Measurements from ENCODE around the gene TTBK2.

- TF ChIP-seq ZFX (IDR thresholded peaks at IDR 0.05; ENCODE audit: borderline replicate concordance), result no peak
- TF ChIP-seq, protein P1, sequence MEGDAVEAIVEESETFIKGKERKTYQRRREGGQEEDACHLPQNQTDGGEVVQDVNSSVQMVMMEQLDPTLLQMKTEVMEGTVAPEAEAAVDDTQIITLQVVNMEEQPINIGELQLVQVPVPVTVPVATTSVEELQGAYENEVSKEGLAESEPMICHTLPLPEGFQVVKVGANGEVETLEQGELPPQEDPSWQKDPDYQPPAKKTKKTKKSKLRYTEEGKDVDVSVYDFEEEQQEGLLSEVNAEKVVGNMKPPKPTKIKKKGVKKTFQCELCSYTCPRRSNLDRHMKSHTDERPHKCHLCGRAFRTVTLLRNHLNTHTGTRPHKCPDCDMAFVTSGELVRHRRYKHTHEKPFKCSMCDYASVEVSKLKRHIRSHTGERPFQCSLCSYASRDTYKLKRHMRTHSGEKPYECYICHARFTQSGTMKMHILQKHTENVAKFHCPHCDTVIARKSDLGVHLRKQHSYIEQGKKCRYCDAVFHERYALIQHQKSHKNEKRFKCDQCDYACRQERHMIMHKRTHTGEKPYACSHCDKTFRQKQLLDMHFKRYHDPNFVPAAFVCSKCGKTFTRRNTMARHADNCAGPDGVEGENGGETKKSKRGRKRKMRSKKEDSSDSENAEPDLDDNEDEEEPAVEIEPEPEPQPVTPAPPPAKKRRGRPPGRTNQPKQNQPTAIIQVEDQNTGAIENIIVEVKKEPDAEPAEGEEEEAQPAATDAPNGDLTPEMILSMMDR (IDR thresholded peaks at IDR 0.05), result no peak
Measured at GRCh38 chr15:42711746-42712145, 208.8 kb downstream of the TTBK2 start.

All from 22Rv1 (cell line).